ENCODE results near the gene MITF.

DNA sequence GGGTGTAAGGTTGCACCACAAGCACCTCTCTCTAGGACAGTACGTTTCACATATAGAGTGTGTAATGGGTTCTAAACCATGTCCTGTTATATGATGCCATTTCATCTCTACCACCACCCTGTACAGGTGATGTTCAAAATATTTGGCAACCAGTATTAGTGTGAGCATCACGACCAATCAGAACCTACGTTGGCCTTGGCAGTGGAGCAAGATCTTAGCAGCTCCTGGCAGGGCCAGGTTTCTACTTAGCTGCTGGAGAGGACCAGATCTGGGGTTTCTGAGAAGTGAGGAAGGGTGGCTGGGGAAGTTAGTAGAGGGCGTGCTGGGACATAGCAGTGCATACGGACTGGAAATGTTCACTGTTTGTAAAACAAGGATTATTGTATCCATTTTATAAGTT is 23.1 kb upstream of the MITF start:
- TF ChIP-seq, protein P1, sequence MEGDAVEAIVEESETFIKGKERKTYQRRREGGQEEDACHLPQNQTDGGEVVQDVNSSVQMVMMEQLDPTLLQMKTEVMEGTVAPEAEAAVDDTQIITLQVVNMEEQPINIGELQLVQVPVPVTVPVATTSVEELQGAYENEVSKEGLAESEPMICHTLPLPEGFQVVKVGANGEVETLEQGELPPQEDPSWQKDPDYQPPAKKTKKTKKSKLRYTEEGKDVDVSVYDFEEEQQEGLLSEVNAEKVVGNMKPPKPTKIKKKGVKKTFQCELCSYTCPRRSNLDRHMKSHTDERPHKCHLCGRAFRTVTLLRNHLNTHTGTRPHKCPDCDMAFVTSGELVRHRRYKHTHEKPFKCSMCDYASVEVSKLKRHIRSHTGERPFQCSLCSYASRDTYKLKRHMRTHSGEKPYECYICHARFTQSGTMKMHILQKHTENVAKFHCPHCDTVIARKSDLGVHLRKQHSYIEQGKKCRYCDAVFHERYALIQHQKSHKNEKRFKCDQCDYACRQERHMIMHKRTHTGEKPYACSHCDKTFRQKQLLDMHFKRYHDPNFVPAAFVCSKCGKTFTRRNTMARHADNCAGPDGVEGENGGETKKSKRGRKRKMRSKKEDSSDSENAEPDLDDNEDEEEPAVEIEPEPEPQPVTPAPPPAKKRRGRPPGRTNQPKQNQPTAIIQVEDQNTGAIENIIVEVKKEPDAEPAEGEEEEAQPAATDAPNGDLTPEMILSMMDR (IDR thresholded peaks at IDR 0.05; ENCODE audit: insufficient read depth, low read depth, low read length), result no peak
- TF ChIP-seq EZH2 (IDR thresholded peaks at IDR 0.05; ENCODE audit: insufficient read depth, low read length), result no peak
